Ishikawa (cell line): ENCODE results near the gene RHEX.

Experiments used
- CEBPB ChIP-seq: IDR thresholded peaks from 2 replicates; pipeline ENCODE4 v1.6.1; 2012
- CREB1 ChIP-seq: IDR thresholded peaks from 2 replicates; pipeline ENCODE4 v1.6.1; 2012; ENCODE audit warnings: low read depth
- EGR1 ChIP-seq: IDR thresholded peaks from 2 replicates; pipeline ENCODE4 v1.6.1; 2012
- EP300 ChIP-seq: IDR thresholded peaks from 2 replicates; pipeline ENCODE4 v1.6.1; 2012; ENCODE audit warnings: borderline replicate concordance
- FOXM1 ChIP-seq: IDR thresholded peaks from 2 replicates; pipeline ENCODE4 v1.6.1; 2012; ENCODE audit warnings: low read depth, borderline replicate concordance
- MAX ChIP-seq: IDR thresholded peaks from 2 replicates; pipeline ENCODE4 v1.6.1; 2012
- NFIC ChIP-seq: IDR thresholded peaks from 2 replicates; pipeline ENCODE4 v1.6.1; 2012
- RAD21 ChIP-seq: IDR thresholded peaks from 2 replicates; pipeline ENCODE4 v1.6.1; 2012; ENCODE audit warnings: low read depth
- TAF1 ChIP-seq: IDR thresholded peaks from 2 replicates; pipeline ENCODE4 v1.6.1; 2012; ENCODE audit warnings: low read depth, mild to moderate bottlenecking
- TCF12 ChIP-seq: IDR thresholded peaks from 2 replicates; pipeline ENCODE4 v1.6.1; 2012; ENCODE audit warnings: low read depth
- TEAD4 ChIP-seq: IDR thresholded peaks from 2 replicates; pipeline ENCODE4 v1.6.1; 2012
- USF1 ChIP-seq: IDR thresholded peaks from 2 replicates; pipeline ENCODE4 v1.6.1; 2012
- YY1 ChIP-seq: IDR thresholded peaks from 2 replicates; pipeline ENCODE4 v1.6.1; 2012; ENCODE audit warnings: low read depth
- ZBTB7A ChIP-seq: IDR thresholded peaks from 2 replicates; pipeline ENCODE4 v1.6.1; 2012; ENCODE audit warnings: low read depth
- TF ChIP-seq, protein P1 (sequence below): IDR thresholded peaks from 2 replicates; pipeline ENCODE4 v1.6.1; 2012; ENCODE audit warnings: low read depth, mild to moderate bottlenecking

The RHEX gene

DNA sequence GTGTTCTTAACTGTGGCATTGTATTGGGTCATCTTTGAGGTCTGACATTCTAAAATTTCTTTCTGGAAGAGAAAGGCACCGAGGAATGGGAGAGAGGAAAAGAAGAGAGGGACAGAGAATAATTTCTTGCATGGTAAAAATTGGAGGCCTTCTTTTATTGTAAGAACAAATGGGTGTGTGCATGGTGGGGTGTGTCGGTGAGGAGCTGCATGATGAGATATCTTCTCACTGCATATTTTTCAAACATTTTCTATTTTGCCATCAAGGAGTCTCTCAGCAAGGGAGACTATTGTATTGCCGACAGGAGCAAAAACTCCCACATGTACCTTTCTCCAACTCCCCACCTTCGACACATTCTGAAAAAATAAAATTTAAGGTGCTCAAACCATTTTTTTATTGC is 22.8 kb upstream of the RHEX start:
- TF ChIP-seq NFIC: no peak
- TF ChIP-seq YY1: no peak
- no peak for TF ChIP-seq EP300
- no peak for TF ChIP-seq CEBPB
- no peak for TF ChIP-seq CREB1
- TF ChIP-seq FOXM1: no peak
- no peak for TF ChIP-seq ZBTB7A
- TF ChIP-seq MAX: no peak
- TF ChIP-seq TAF1: no peak
- no peak for TF ChIP-seq TEAD4
- TF ChIP-seq, protein P1, sequence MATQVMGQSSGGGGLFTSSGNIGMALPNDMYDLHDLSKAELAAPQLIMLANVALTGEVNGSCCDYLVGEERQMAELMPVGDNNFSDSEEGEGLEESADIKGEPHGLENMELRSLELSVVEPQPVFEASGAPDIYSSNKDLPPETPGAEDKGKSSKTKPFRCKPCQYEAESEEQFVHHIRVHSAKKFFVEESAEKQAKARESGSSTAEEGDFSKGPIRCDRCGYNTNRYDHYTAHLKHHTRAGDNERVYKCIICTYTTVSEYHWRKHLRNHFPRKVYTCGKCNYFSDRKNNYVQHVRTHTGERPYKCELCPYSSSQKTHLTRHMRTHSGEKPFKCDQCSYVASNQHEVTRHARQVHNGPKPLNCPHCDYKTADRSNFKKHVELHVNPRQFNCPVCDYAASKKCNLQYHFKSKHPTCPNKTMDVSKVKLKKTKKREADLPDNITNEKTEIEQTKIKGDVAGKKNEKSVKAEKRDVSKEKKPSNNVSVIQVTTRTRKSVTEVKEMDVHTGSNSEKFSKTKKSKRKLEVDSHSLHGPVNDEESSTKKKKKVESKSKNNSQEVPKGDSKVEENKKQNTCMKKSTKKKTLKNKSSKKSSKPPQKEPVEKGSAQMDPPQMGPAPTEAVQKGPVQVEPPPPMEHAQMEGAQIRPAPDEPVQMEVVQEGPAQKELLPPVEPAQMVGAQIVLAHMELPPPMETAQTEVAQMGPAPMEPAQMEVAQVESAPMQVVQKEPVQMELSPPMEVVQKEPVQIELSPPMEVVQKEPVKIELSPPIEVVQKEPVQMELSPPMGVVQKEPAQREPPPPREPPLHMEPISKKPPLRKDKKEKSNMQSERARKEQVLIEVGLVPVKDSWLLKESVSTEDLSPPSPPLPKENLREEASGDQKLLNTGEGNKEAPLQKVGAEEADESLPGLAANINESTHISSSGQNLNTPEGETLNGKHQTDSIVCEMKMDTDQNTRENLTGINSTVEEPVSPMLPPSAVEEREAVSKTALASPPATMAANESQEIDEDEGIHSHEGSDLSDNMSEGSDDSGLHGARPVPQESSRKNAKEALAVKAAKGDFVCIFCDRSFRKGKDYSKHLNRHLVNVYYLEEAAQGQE: no peak
- TF ChIP-seq RAD21: no peak
- TF ChIP-seq TCF12: no peak

DNA sequence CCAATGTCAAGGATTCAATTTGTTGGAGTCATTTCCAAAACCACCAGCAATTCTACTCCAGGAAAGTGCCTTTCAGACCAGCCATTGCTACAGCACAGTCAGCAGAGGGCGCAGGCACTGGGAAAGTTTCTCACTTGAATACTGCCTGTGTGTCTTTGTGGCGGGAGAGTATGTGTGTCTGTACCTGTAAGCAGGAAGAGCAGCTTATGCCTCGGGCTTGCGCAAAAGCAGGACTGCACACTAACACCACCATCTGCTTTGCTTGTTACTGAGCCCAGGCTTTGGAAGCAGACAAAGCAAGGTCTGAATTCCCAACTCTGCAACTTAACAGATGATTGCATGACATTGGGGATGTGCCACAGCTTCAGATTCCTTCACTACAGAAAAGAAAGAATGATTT is 22.3 kb upstream of the RHEX start:
- TF ChIP-seq EP300: peak; percentile 25; the same call in 1 of the 2 replicates
- TF ChIP-seq EGR1: no peak
- 0 out of 2 replicates have a peak, but pooled peaks have one; percentile 10 for TF ChIP-seq NFIC
- TF ChIP-seq ZBTB7A: no peak
- TF ChIP-seq MAX: peak; percentile 80
- no peak for TF ChIP-seq USF1
- TF ChIP-seq, protein P1: no peak
- TF ChIP-seq TCF12: peak; percentile 16; the same call in 1 of the 2 replicates
- TF ChIP-seq YY1: peak; percentile 72
- TF ChIP-seq TAF1: no peak
- 0 out of 2 replicates have a peak, but pooled peaks have one; percentile 22 for TF ChIP-seq FOXM1
- peak; percentile 86 for TF ChIP-seq RAD21
- TF ChIP-seq TEAD4: peak; percentile 43; the same call in 1 of the 2 replicates
- TF ChIP-seq CREB1: no peak
- peak; percentile 81 for TF ChIP-seq CEBPB

GRCh38 chr1:206032380-206033140 is 20.4 kb upstream of the RHEX start:
- TF ChIP-seq TEAD4: 0 out of 2 replicates have a peak, but pooled peaks have one; percentile 43
- no peak for TF ChIP-seq NFIC

DNA sequence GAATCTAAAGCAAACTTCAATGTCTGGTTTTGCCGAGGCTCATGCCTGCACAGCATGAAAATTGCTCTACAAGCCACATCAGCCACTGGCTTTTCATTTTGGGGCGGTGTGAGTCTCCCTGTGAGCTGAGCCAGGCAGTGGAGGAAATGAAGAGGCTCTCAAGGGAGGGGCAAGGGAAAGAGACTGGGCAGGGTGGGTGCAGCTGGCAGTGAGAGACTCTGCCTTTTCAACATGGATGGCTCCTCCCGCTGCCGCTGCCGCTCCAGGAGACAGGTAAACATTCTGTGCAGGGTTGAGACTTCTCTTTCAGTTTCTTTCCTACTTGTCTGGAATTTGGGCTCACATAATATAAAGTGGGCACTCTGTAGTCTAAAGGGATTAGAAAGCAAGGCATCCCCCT is 17.9 kb upstream of the RHEX start:
- 0 out of 2 replicates have a peak, but pooled peaks have one; percentile 20 for TF ChIP-seq MAX
- TF ChIP-seq, protein P1: no peak
